ENCODE measurements around the gene VAC14. TPM values are rescaled to one million over a fixed set of nuclear protein-coding genes. Genes with fewer than 3 reads are reported as not detected.
"Not testable (repeated sequence)": the region's sequence is repeated elsewhere in the genome, so short reads cannot be mapped to it uniquely, and the experiment has no call there.

VAC14 gene
- total RNA-seq, 1 donor: 25.0 TPM

GRCh38 chr16:70746708-70747424 is 54.1 kb downstream of the VAC14 start:
- no peak overlapping the region for H3K4me3 ChIP-seq (ENCODE audit: low read length)
- no peaks in the 10 kb centered on the region for H3K9me3 ChIP-seq (ENCODE audit: low read depth, low read length)
- H3K4me1 ChIP-seq (ENCODE audit: insufficient read depth, low read length): peaks cover 29% of the 10 kb centered on the region
- no peaks in the 10 kb centered on the region for H3K27me3 ChIP-seq (ENCODE audit: insufficient read depth, low read length)

- no peak overlapping the region for H3K4me3 ChIP-seq (ENCODE audit: low read length)
- H3K27me3 ChIP-seq (ENCODE audit: insufficient read depth, low read length): no peaks in the 10 kb centered on the region
- peaks cover 25% of the 10 kb centered on the region for H3K4me1 ChIP-seq (ENCODE audit: insufficient read depth, low read length)
- no peaks in the 10 kb centered on the region for H3K9me3 ChIP-seq (ENCODE audit: low read depth, low read length)
These were observed 54.8 kb downstream of the VAC14 start for GRCh38 chr16:70746040-70746707.

DNA sequence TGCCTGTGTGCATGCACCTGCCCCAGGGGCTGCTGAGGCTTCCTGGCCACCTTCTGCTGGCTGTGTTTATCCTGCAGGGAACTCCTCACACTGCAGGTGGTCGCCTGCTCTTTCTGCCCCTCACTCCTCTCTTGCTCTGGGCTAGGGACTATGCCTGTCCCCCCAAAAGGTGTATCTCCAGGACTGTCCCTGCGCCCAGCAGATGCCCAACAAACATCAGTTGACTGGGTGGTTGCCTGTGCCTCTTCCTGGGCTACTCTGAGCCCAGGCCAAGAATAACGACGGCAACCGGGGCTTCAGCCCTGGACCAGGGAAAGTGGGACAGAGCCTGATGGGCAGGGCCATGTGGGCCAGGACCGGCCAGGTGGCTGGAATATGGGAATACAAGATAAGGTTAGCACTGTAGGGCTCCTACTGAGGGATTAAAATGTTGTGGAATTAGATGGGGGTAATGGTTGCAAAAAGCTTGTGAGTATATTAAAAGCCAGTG is 55.4 kb downstream of the VAC14 start:
- Histone ChIP-seq H3K27me3 (ENCODE audit: insufficient read depth, low read length) (no peaks in the 10 kb centered on the region), H3K4me3 (ENCODE audit: low read length) (no peak overlapping the region), H3K4me1 (ENCODE audit: insufficient read depth, low read length) (peaks cover 22% of the 10 kb centered on the region), H3K9me3 (ENCODE audit: low read depth, low read length) (no peaks in the 10 kb centered on the region)

DNA sequence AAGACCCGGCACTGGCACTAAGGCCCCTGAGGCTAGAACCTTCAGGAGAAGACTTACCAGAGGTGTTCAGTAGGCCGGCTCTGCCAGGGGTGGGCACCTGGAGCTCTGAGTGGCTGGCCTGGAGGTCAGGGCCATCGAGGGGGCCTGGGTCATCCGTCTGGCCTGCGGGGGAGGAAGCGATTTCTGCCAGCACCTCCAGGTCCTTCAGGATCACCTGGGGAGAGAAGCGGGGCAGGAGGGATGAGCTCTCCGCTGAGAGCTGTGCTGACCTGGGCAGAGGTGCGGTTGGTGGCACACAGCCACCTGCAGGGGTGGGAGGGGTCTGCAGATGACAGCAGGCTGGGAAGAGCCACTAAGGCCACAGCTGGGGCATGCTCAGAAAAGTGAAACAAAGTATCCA is 56.6 kb downstream of the VAC14 start:
- H3K4me1 ChIP-seq (ENCODE audit: insufficient read depth, low read length): peaks cover 15% of the 10 kb centered on the region
- no peaks in the 10 kb centered on the region for H3K27me3 ChIP-seq (ENCODE audit: insufficient read depth, low read length)
- no peak overlapping the region for H3K4me3 ChIP-seq (ENCODE audit: low read length)
- no peaks in the 10 kb centered on the region for H3K9me3 ChIP-seq (ENCODE audit: low read depth, low read length)

DNA sequence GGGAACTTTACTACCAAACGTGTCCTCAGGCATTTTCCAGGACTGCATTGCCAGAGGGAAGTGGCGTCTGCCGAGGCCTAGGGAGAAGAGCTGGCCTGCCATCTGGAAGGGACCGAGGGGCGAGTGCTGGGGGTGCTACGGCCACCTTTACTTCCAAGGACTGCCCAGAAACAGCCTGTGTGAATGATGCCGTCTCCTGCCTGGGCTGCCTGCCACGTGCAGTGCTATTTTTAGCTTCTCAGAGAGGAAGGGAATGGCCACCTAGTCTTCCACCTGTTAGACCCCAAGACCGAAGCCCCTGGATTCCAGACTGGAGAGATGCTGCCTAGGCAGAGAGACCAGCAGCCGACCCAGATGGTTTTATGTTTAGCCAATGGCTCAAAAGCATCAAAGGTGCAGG is 57.2 kb downstream of the VAC14 start:
- Histone ChIP-seq H3K9me3 (ENCODE audit: low read depth, low read length) (no peaks in the 10 kb centered on the region), H3K4me1 (ENCODE audit: insufficient read depth, low read length) (peaks cover 14% of the 10 kb centered on the region), H3K4me3 (ENCODE audit: low read length) (no peak overlapping the region), H3K27me3 (ENCODE audit: insufficient read depth, low read length) (no peaks in the 10 kb centered on the region)

GRCh38 chr16:70742967-70743366 is 58.0 kb downstream of the VAC14 start:
- H3K9me3 ChIP-seq (ENCODE audit: low read depth, low read length); H3K27me3 ChIP-seq (ENCODE audit: insufficient read depth, low read length); H3K4me3 ChIP-seq (ENCODE audit: low read length): not testable (repeated sequence)
- H3K4me1 ChIP-seq (ENCODE audit: insufficient read depth, low read length): peaks cover 22% of the 10 kb centered on the region

DNA sequence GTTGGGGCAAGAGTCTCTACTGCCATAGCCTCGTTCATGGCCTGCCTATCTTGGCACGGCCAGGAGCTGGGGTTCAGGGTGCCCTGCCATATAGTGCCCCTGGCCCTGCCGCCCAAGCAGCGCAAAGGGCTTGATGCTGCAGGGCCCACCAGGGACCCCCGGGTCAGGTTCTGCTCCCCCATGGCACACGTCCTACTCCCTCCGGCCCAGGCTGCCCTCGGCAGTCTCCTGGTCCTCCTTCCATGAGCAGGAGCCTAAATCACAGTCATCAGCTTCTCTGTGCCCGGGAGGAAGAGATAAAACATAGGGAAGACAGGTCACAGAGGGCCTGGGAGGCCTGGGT is 59.2 kb downstream of the VAC14 start:
- H3K27me3 ChIP-seq (ENCODE audit: insufficient read depth, low read length): no peaks in the 10 kb centered on the region
- peaks cover 25% of the 10 kb centered on the region for H3K4me1 ChIP-seq (ENCODE audit: insufficient read depth, low read length)
- H3K9me3 ChIP-seq (ENCODE audit: low read depth, low read length): no peaks in the 10 kb centered on the region
- H3K4me3 ChIP-seq (ENCODE audit: low read length): no peak overlapping the region

GRCh38 chr16:70740914-70741782 is 59.8 kb downstream of the VAC14 start:
- H3K4me1 ChIP-seq (ENCODE audit: insufficient read depth, low read length): peaks cover 21% of the 10 kb centered on the region
- no peak overlapping the region for H3K4me3 ChIP-seq (ENCODE audit: low read length)
- no peaks in the 10 kb centered on the region for H3K9me3 ChIP-seq (ENCODE audit: low read depth, low read length)
- no peaks in the 10 kb centered on the region for H3K27me3 ChIP-seq (ENCODE audit: insufficient read depth, low read length)

GRCh38 chr16:70740174-70740913 is 60.6 kb downstream of the VAC14 start:
- Histone ChIP-seq H3K9me3 (ENCODE audit: low read depth, low read length) (no peaks in the 10 kb centered on the region), H3K4me1 (ENCODE audit: insufficient read depth, low read length) (peaks cover 21% of the 10 kb centered on the region), H3K27me3 (ENCODE audit: insufficient read depth, low read length) (no peaks in the 10 kb centered on the region), H3K4me3 (ENCODE audit: low read length) (no peak overlapping the region)

DNA sequence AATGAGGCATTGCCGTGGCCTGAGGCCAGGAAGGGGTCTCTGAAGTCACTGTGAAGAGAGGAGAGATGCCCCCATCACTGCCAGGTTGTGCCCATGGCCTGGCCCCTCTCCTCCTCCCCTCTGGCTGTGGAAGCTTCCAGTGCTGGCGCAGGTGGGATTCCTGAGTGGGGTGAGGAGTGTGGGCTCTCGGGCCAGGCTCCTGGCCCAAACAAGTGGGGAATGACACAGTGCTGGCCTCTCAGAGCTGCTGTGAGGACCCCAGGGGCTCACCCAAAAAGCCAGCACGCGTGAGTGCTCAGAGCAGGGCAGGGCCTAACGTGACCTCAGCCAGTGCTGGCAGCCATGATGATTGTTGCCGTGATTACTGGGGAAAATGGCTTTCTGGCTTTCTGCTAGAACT is 61.6 kb downstream of the VAC14 start:
- H3K4me1 ChIP-seq (ENCODE audit: insufficient read depth, low read length): peaks cover 21% of the 10 kb centered on the region

DNA sequence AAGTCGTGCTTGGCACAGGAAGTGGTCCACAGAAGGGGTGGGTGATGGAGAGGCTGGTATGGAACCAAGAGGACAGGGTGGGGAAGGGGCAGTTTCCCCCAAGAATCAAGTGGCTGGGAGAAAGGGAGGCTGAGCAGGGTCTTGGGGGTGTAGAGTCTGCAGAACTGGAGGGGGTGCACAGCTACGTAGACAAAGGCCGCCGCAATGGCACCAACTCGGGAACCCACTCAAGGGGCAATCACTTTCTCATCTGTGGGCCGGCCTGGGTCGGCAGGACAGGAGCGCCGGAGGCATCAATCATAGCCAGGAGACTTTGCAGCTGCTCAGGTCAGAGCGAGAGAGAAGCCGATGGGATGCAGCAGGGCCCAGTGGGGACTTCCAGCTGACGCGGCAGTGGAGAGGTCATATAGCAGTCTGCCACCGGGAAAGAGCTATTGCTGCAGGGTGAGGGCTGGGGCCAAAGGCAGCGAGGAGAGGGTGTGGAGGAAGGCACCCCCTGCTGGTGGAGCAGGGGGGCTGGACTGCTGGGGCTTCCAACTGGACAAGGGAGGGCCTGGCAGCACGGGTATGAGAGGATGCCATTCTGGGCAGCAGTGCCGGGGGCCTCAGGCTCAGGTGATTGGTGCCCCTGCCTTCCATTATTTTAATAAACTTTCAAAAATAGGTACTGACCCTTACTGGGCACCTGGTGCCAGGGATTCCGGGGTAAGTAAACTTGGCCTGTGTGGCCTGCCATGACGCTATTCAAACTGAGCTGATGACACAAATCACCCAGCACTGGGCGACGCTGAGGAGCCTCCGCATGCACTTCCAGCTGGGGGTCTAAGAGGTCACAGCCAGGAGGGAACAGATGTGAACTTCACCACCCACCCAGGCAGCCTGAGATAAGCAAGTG is 62.6 kb downstream of the VAC14 start:
- Histone ChIP-seq H3K4me1 (ENCODE audit: insufficient read depth, low read length) (peaks cover 21% of the 10 kb centered on the region), H3K9me3 (ENCODE audit: low read depth, low read length) (no peaks in the 10 kb centered on the region), H3K4me3 (ENCODE audit: low read length) (no peak overlapping the region), H3K27me3 (ENCODE audit: insufficient read depth, low read length) (no peaks in the 10 kb centered on the region)

More for the DNA sequence above, 61.6 kb downstream of the VAC14 start:
- no peaks in the 10 kb centered on the region for H3K27me3 ChIP-seq (ENCODE audit: insufficient read depth, low read length)
- H3K9me3 ChIP-seq (ENCODE audit: low read depth, low read length): no peaks in the 10 kb centered on the region
- H3K4me3 ChIP-seq (ENCODE audit: low read length): no peak overlapping the region

- Histone ChIP-seq H3K9me3 (ENCODE audit: low read depth, low read length) (no peaks in the 10 kb centered on the region), H3K4me3 (ENCODE audit: low read length) (no peak overlapping the region), H3K4me1 (ENCODE audit: insufficient read depth, low read length) (peaks cover 21% of the 10 kb centered on the region), H3K27me3 (ENCODE audit: insufficient read depth, low read length) (no peaks in the 10 kb centered on the region)
These were observed 63.4 kb downstream of the VAC14 start for GRCh38 chr16:70737377-70738082.

DNA sequence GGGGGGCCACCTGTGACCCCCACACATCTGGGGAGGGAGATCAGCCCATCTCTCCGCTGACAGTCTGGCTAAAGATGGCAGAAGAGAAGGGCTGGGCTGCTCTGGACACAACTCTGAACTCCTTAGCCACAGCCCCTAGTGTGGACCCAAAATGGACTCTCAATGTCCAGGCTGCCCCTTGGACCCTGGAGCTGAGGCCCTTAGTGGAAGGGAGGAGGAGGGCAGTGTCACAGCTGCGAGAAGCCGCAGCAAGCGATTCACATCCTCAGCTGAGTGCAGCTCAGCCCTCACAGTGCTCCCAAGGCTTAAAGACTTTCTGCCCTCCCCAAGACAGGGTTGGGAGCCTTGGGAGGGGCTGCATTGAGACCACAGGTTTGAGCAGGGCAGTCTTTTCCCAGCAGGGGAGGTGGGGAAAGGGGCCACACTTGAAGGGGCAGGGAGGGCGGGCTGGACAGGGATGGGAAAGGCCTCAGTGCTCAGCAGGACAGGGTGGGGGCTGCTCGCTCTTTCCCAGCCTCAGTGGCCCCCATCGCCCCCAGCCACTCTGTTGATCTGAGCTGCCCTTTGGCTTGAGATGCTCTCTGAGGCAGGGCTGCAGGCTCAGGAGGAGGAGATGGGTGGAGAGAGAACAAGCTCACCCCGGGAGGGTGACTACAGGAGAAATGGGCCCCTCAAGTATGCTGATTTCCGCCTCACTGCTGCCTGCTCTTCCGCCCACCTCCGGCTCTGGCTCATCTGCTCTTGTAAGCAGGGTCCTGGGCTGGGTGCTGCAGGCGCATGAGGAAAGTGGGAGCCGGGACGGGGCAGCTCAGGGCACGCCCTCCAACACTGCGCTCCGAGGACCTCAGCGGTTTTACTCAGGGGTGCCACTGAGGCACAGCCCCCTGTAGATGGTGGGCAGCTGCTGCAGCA is 64.2 kb downstream of the VAC14 start:
- H3K4me3 ChIP-seq (ENCODE audit: low read length): no peak overlapping the region
- H3K27me3 ChIP-seq (ENCODE audit: insufficient read depth, low read length): no peaks in the 10 kb centered on the region
- H3K9me3 ChIP-seq (ENCODE audit: low read depth, low read length): no peaks in the 10 kb centered on the region
- peaks cover 21% of the 10 kb centered on the region for H3K4me1 ChIP-seq (ENCODE audit: insufficient read depth, low read length)

Measured in mononuclear cell (primary cell).